Stimulated activated effector memory CD8-positive, alpha-beta T cell treated with anti-CD3 and anti-CD28 coated beads, Interleukin-12 subunit alpha, Interleukin-12 subunit beta, amount 100 ng/mL, for 72 hours (primary cell): ENCODE results near the gene ZDHHC18.
"Not testable (repeated sequence)": the region's sequence is repeated elsewhere in the genome, so short reads cannot be mapped to it uniquely, and the experiment has no call there.

Source experiments
- ATAC-seq: fragments of 150-1000 bp; cut with Tn5 transposase; 2 replicates; pipeline ENCODE4 v1.10.0; 2021
- DNase-seq, 2 donors: peaks; one replicate each; pipeline ENCODE4 v3.0.0; 2021 to 2022; ENCODE audit warnings: low spot score in 2 of 2
- H3K27ac Mint-ChIP-seq: one replicate; pipeline ENCODE4 v1.8.0; 2022; ENCODE audit warnings: mild to moderate bottlenecking, mixed read lengths
- H3K36me3 Mint-ChIP-seq: one replicate; pipeline ENCODE4 v1.8.0; 2022; ENCODE audit warnings: mild to moderate bottlenecking, mixed read lengths
- H3K4me1 Mint-ChIP-seq: one replicate; pipeline ENCODE4 v1.8.0; 2022; ENCODE audit warnings: mixed read lengths
- H3K4me3 Mint-ChIP-seq: one replicate; pipeline ENCODE4 v1.8.0; 2022; ENCODE audit warnings: mild to moderate bottlenecking, mixed read lengths
- H3K9me3 Mint-ChIP-seq: one replicate; pipeline ENCODE4 v1.8.0; 2022; ENCODE audit warnings: mixed read lengths

The ZDHHC18 gene

GRCh38 chr1:26788515-26788785 lies 38.0 kb upstream of the ZDHHC18 start:
- Mint-ChIP-seq H3K4me1 (peaks cover 88% of the 10 kb centered on the region), H3K36me3 (peaks cover 43% of the 10 kb centered on the region), H3K9me3 (no peaks in the 10 kb centered on the region), H3K27ac (peak overlapping the region; percentile 100), H3K4me3 (peak overlapping the region; percentile 99)
- ATAC-seq (no peak), DNase-seq (no peak)

GRCh38 chr1:26788836-26789611 lies 37.5 kb upstream of the ZDHHC18 start:
- DNase-seq (peak; percentile 74 to 90), ATAC-seq (peak; percentile 31)
- H3K4me3 Mint-ChIP-seq, result peak overlapping the region; percentile 99
- peaks cover 90% of the 10 kb centered on the region for H3K4me1 Mint-ChIP-seq
- peaks cover 49% of the 10 kb centered on the region for H3K36me3 Mint-ChIP-seq
- peak overlapping the region; percentile 100 for H3K27ac Mint-ChIP-seq
- no peaks in the 10 kb centered on the region for H3K9me3 Mint-ChIP-seq

GRCh38 chr1:26789612-26789865 lies 36.9 kb upstream of the ZDHHC18 start:
- Mint-ChIP-seq H3K4me3 (peak overlapping the region; percentile 99), H3K4me1 (peaks cover 90% of the 10 kb centered on the region), H3K9me3 (no peaks in the 10 kb centered on the region), H3K36me3 (peaks cover 54% of the 10 kb centered on the region), H3K27ac (peak overlapping the region; percentile 100)
- no peak for ATAC-seq
- no peak for DNase-seq

GRCh38 chr1:26789931-26790330 lies 36.6 kb upstream of the ZDHHC18 start:
- no peaks in the 10 kb centered on the region for H3K9me3 Mint-ChIP-seq
- peak overlapping the region; percentile 100 for H3K27ac Mint-ChIP-seq
- peaks cover 90% of the 10 kb centered on the region for H3K4me1 Mint-ChIP-seq
- peaks cover 58% of the 10 kb centered on the region for H3K36me3 Mint-ChIP-seq
- peak; percentile 56 for ATAC-seq
- H3K4me3 Mint-ChIP-seq, result peak overlapping the region; percentile 99
- DNase-seq, result peak in 1 of 2 donors; percentile 67

GRCh38 chr1:26790551-26790953 lies 35.9 kb upstream of the ZDHHC18 start:
- Mint-ChIP-seq H3K4me3 (peak overlapping the region; percentile 99), H3K27ac (peak overlapping the region; percentile 100), H3K36me3 (peaks cover 64% of the 10 kb centered on the region), H3K9me3 (no peaks in the 10 kb centered on the region), H3K4me1 (peaks cover 84% of the 10 kb centered on the region)
- DNase-seq, result peak in 1 of 2 donors; percentile 81
- peak; percentile 64 for ATAC-seq

GRCh38 chr1:26791148-26791547 lies 35.3 kb upstream of the ZDHHC18 start:
- no peak for ATAC-seq

GRCh38 chr1:26791626-26792025 lies 34.9 kb upstream of the ZDHHC18 start:
- DNase-seq (no peak), ATAC-seq (no peak)
- Mint-ChIP-seq H3K27ac (peak overlapping the region; percentile 100), H3K9me3 (no peaks in the 10 kb centered on the region), H3K36me3 (peaks cover 69% of the 10 kb centered on the region), H3K4me3 (peak overlapping the region; percentile 99), H3K4me1 (peaks cover 73% of the 10 kb centered on the region)

More at GRCh38 chr1:26791148-26791547, 35.3 kb upstream of the ZDHHC18 start:
- DNase-seq, result no peak
- H3K4me3 Mint-ChIP-seq, result peak overlapping the region; percentile 99
- H3K36me3 Mint-ChIP-seq, result peaks cover 67% of the 10 kb centered on the region
- H3K4me1 Mint-ChIP-seq, result peaks cover 78% of the 10 kb centered on the region
- no peaks in the 10 kb centered on the region for H3K9me3 Mint-ChIP-seq
- H3K27ac Mint-ChIP-seq, result peak overlapping the region; percentile 100

GRCh38 chr1:26792924-26793323 lies 33.6 kb upstream of the ZDHHC18 start:
- H3K4me1 Mint-ChIP-seq, result peaks cover 67% of the 10 kb centered on the region
- peak overlapping the region; percentile 12 for H3K4me3 Mint-ChIP-seq
- no peak for ATAC-seq
- H3K9me3 Mint-ChIP-seq, result no peaks in the 10 kb centered on the region
- peak overlapping the region; percentile 2 for H3K27ac Mint-ChIP-seq
- DNase-seq, result no peak
- H3K36me3 Mint-ChIP-seq, result peaks cover 68% of the 10 kb centered on the region

- Mint-ChIP-seq H3K4me1 (peaks cover 62% of the 10 kb centered on the region), H3K4me3 (no peak overlapping the region), H3K36me3 (peaks cover 62% of the 10 kb centered on the region), H3K9me3 (no peaks in the 10 kb centered on the region), H3K27ac (peak overlapping the region; percentile 2)
- DNase-seq (no peak), ATAC-seq (no peak)
Measured at GRCh38 chr1:26794391-26794790, 32.1 kb upstream of the ZDHHC18 start.

GRCh38 chr1:26797627-26798026 lies 28.9 kb upstream of the ZDHHC18 start:
- H3K27ac Mint-ChIP-seq, result peak overlapping the region; percentile 91
- peaks cover 62% of the 10 kb centered on the region for H3K36me3 Mint-ChIP-seq
- H3K9me3 Mint-ChIP-seq, result no peaks in the 10 kb centered on the region
- H3K4me3 Mint-ChIP-seq, result no peak overlapping the region
- ATAC-seq, result no peak
- H3K4me1 Mint-ChIP-seq, result peaks cover 63% of the 10 kb centered on the region
- DNase-seq, result no peak

GRCh38 chr1:26799479-26800142 lies 26.9 kb upstream of the ZDHHC18 start:
- peak overlapping the region; percentile 62 for H3K4me3 Mint-ChIP-seq
- peak in 1 of 2 donors; percentile 69 for DNase-seq
- H3K27ac Mint-ChIP-seq, result peak overlapping the region; percentile 91
- H3K4me1 Mint-ChIP-seq, result peaks cover 44% of the 10 kb centered on the region
- H3K36me3 Mint-ChIP-seq, result peaks cover 42% of the 10 kb centered on the region
- peak; percentile 85 for ATAC-seq
- no peaks in the 10 kb centered on the region for H3K9me3 Mint-ChIP-seq

GRCh38 chr1:26803932-26804331 lies 22.6 kb upstream of the ZDHHC18 start:
- Mint-ChIP-seq H3K4me1 (peaks cover 34% of the 10 kb centered on the region), H3K36me3 (peaks cover 11% of the 10 kb centered on the region)
- not testable (repeated sequence) for H3K27ac Mint-ChIP-seq, ATAC-seq, H3K4me3 Mint-ChIP-seq, H3K9me3 Mint-ChIP-seq, DNase-seq

GRCh38 chr1:26810105-26810504 lies 16.4 kb upstream of the ZDHHC18 start:
- peak in 1 of 2 donors; percentile 85 for DNase-seq
- peak overlapping the region; percentile 16 for H3K4me3 Mint-ChIP-seq
- peak overlapping the region; percentile 81 for H3K27ac Mint-ChIP-seq
- H3K9me3 Mint-ChIP-seq, H3K36me3 Mint-ChIP-seq: not testable (repeated sequence)
- H3K4me1 Mint-ChIP-seq, result peaks cover 25% of the 10 kb centered on the region
- peak; percentile 73 for ATAC-seq

- Mint-ChIP-seq H3K9me3 (no peaks in the 10 kb centered on the region), H3K36me3 (no peaks in the 10 kb centered on the region), H3K4me1 (peaks cover 25% of the 10 kb centered on the region), H3K27ac (peak overlapping the region; percentile 81), H3K4me3 (peak overlapping the region; percentile 16)
- DNase-seq, result no peak
- ATAC-seq, result peak; percentile 71
Measured at GRCh38 chr1:26811057-26811456, 15.4 kb upstream of the ZDHHC18 start.

- H3K4me3 Mint-ChIP-seq, result peak overlapping the region; percentile 16
- DNase-seq (no peak), ATAC-seq (peak; percentile 74)
- H3K4me1 Mint-ChIP-seq, result peaks cover 25% of the 10 kb centered on the region
- H3K27ac Mint-ChIP-seq, result peak overlapping the region; percentile 81
- H3K36me3 Mint-ChIP-seq, result no peaks in the 10 kb centered on the region
- H3K9me3 Mint-ChIP-seq, result no peaks in the 10 kb centered on the region
Measured at GRCh38 chr1:26811708-26812107, 14.8 kb upstream of the ZDHHC18 start.

- Mint-ChIP-seq H3K9me3 (no peaks in the 10 kb centered on the region), H3K4me3 (no peak overlapping the region), H3K27ac (no peak overlapping the region), H3K4me1 (peaks cover 25% of the 10 kb centered on the region), H3K36me3 (no peaks in the 10 kb centered on the region)
- ATAC-seq, result no peak
- DNase-seq, result no peak
Measured at GRCh38 chr1:26814377-26814776, 12.1 kb upstream of the ZDHHC18 start.
